ENCODE results near the gene UBXN4. TPM values are rescaled to one million over a fixed set of nuclear protein-coding genes. Genes with fewer than 3 reads are reported as not detected.
A peak's percentile ranks its signal among the peaks of the same experiment; 100 is the strongest.

UBXN4 gene
- total and polyA plus RNA-seq, 2 experiments from 2014 or later: 69.7 to 179 TPM

GRCh38 chr2:135818937-135819610 is 77.4 kb downstream of the UBXN4 start:
- Histone ChIP-seq H4K20me1 (ENCODE audit: insufficient read depth) (no peaks in the 10 kb centered on the region), H3K4me2 (ENCODE audit: unreplicated experiment) (no peak overlapping the region), H3K4me3 (no peak overlapping the region), H3K79me2 (ENCODE audit: insufficient read depth) (no peaks in the 10 kb centered on the region), H2AFZ (no peak overlapping the region), H3K9me3 (ENCODE audit: low read depth) (no peaks in the 10 kb centered on the region), H3K4me1 (ENCODE audit: insufficient read depth) (peaks cover 9% of the 10 kb centered on the region; the same call in 1 of the 2 replicates), H3F3A (ENCODE audit: insufficient read depth) (no peaks in the 10 kb centered on the region), H3K27me3 (replicated peaks; ENCODE audit: insufficient read depth) (no peaks in the 10 kb centered on the region), H3K36me3 (ENCODE audit: low read depth) (no peaks in the 10 kb centered on the region), H3K9me2 (ENCODE audit: insufficient read depth) (no peaks in the 10 kb centered on the region), H3K9ac (no peak overlapping the region), H3K27ac (no peak overlapping the region)
- DNase-seq: peak; percentile 68
- in situ Hi-C loops (cut with MboI): no loop called here
- WGBS, 2 experiments (ENCODE audit: low coverage in 1 of 2, low lambda C conversion rate in 2 of 2, missing lambda C conversion rate in 2 of 2): 59 to 71% methylated on average over 8 of the region's 8 CpGs
- no peak for TF ChIP-seq EZH2 (IDR thresholded peaks at IDR 0.05; ENCODE audit: insufficient read depth, poor library complexity, severe bottlenecking)
- TF ChIP-seq EZH2phosphoT487 (IDR thresholded peaks at IDR 0.05; ENCODE audit: insufficient read depth, low read depth): no peak

GRCh38 chr2:135820003-135820618 is 78.5 kb downstream of the UBXN4 start:
- Histone ChIP-seq H4K20me1 (ENCODE audit: insufficient read depth) (no peaks in the 10 kb centered on the region), H3K9me2 (ENCODE audit: insufficient read depth) (no peaks in the 10 kb centered on the region), H3K36me3 (ENCODE audit: low read depth) (no peaks in the 10 kb centered on the region), H3K79me2 (ENCODE audit: insufficient read depth) (no peaks in the 10 kb centered on the region), H3K4me3 (no peak overlapping the region), H3K4me1 (ENCODE audit: insufficient read depth) (peaks cover 9% of the 10 kb centered on the region; the same call in 1 of the 2 replicates), H3K4me2 (ENCODE audit: unreplicated experiment) (peak overlapping the region; percentile 1), H3K27ac (0 out of 2 replicates have a peak overlapping the region, but pooled peaks have one; percentile 19), H2AFZ (peak overlapping the region; percentile 46), H3K9me3 (ENCODE audit: low read depth) (no peaks in the 10 kb centered on the region), H3K9ac (no peak overlapping the region), H3F3A (ENCODE audit: insufficient read depth) (no peaks in the 10 kb centered on the region), H3K27me3 (replicated peaks; ENCODE audit: insufficient read depth) (no peaks in the 10 kb centered on the region)
- 32 to 38% methylated on average over 9 of the region's 9 CpGs for WGBS, 2 experiments (ENCODE audit: low coverage in 1 of 2, low lambda C conversion rate in 2 of 2, missing lambda C conversion rate in 2 of 2)
- peak; percentile 63 for DNase-seq
- in situ Hi-C loops (cut with MboI): no loop called here
- TF ChIP-seq EZH2 (IDR thresholded peaks at IDR 0.05; ENCODE audit: insufficient read depth, poor library complexity, severe bottlenecking) (no peak), EZH2phosphoT487 (IDR thresholded peaks at IDR 0.05; ENCODE audit: insufficient read depth, low read depth) (no peak)

- no peaks in the 10 kb centered on the region for H3F3A ChIP-seq (ENCODE audit: insufficient read depth)
- no peaks in the 10 kb centered on the region for H3K36me3 ChIP-seq (ENCODE audit: low read depth)
- H2AFZ ChIP-seq: no peak overlapping the region
- no peak for TF ChIP-seq EZH2 (IDR thresholded peaks at IDR 0.05; ENCODE audit: insufficient read depth, poor library complexity, severe bottlenecking)
- TF ChIP-seq EZH2phosphoT487 (IDR thresholded peaks at IDR 0.05; ENCODE audit: insufficient read depth, low read depth): no peak
- H4K20me1 ChIP-seq (ENCODE audit: insufficient read depth): no peaks in the 10 kb centered on the region
- H3K27ac ChIP-seq: no peak overlapping the region
- no peaks in the 10 kb centered on the region for H3K79me2 ChIP-seq (ENCODE audit: insufficient read depth)
- no peak for DNase-seq
- WGBS, 2 experiments (ENCODE audit: low coverage in 1 of 2, low lambda C conversion rate in 2 of 2, missing lambda C conversion rate in 2 of 2): 76 to 91% methylated on average over 2 of the region's 2 CpGs
- no peak overlapping the region for H3K4me3 ChIP-seq
- H3K9me2 ChIP-seq (ENCODE audit: insufficient read depth): no peaks in the 10 kb centered on the region
- H3K4me1 ChIP-seq (ENCODE audit: insufficient read depth): peaks cover 9% of the 10 kb centered on the region; the same call in 1 of the 2 replicates
- H3K27me3 ChIP-seq (replicated peaks; ENCODE audit: insufficient read depth): no peaks in the 10 kb centered on the region
- in situ Hi-C loops (cut with MboI): no loop called here
- no peaks in the 10 kb centered on the region for H3K9me3 ChIP-seq (ENCODE audit: low read depth)
- H3K4me2 ChIP-seq (ENCODE audit: unreplicated experiment): no peak overlapping the region
- no peak overlapping the region for H3K9ac ChIP-seq
Observed at GRCh38 chr2:135821190-135821589, 79.5 kb downstream of the UBXN4 start.

- 74 to 87% methylated on average over 1 of the region's 1 CpG for WGBS, 2 experiments (ENCODE audit: low coverage in 1 of 2, low lambda C conversion rate in 2 of 2, missing lambda C conversion rate in 2 of 2)
- no peak overlapping the region for H2AFZ ChIP-seq
- no peak overlapping the region for H3K9ac ChIP-seq
- no peak overlapping the region for H3K4me2 ChIP-seq (ENCODE audit: unreplicated experiment)
- no peaks in the 10 kb centered on the region for H3K9me2 ChIP-seq (ENCODE audit: insufficient read depth)
- in situ Hi-C loops (cut with MboI): no loop called here
- H3F3A ChIP-seq (ENCODE audit: insufficient read depth): no peaks in the 10 kb centered on the region
- H3K27ac ChIP-seq: no peak overlapping the region
- no peaks in the 10 kb centered on the region for H3K79me2 ChIP-seq (ENCODE audit: insufficient read depth)
- no peak overlapping the region for H3K4me3 ChIP-seq
- H3K4me1 ChIP-seq (ENCODE audit: insufficient read depth): peaks cover 9% of the 10 kb centered on the region; the same call in 1 of the 2 replicates
- H3K27me3 ChIP-seq (replicated peaks; ENCODE audit: insufficient read depth): no peaks in the 10 kb centered on the region
- no peak for DNase-seq
- no peaks in the 10 kb centered on the region for H3K36me3 ChIP-seq (ENCODE audit: low read depth)
- TF ChIP-seq EZH2 (IDR thresholded peaks at IDR 0.05; ENCODE audit: insufficient read depth, poor library complexity, severe bottlenecking): no peak
- H4K20me1 ChIP-seq (ENCODE audit: insufficient read depth): no peaks in the 10 kb centered on the region
- H3K9me3 ChIP-seq (ENCODE audit: low read depth): no peaks in the 10 kb centered on the region
Observed at GRCh38 chr2:135822855-135823254, 81.2 kb downstream of the UBXN4 start.

Measured in GM23248 (cell line).